SJSA1 (cell line): Measurements from ENCODE around the gene NUAK1. TPM values are rescaled to one million over a fixed set of nuclear protein-coding genes. Genes with fewer than 3 reads are reported as not detected.

ENCODE experiments used
- DNase-seq, 2 experiments: peaks; one replicate each; pipeline ENCODE4 v3.0.0-alpha.2; 2015 to 2020; ENCODE audit warnings: low spot score in 2 of 2, low read depth in 1 of 2
- H3K27ac ChIP-seq: fragments of 250-450 bp; sonication (Bioruptor Pico); 2 replicates; pipeline ENCODE4 v1.5.1; 2020; ENCODE audit warnings: mild to moderate bottlenecking, moderate library complexity
- H3K27me3 ChIP-seq: fragments of 250-450 bp; sonication (Bioruptor Pico); replicated peaks from 2 replicates; pipeline ENCODE4 v1.5.1; 2020; ENCODE audit warnings: mild to moderate bottlenecking, moderate library complexity
- H3K36me3 ChIP-seq: fragments of 250-450 bp; sonication (Bioruptor Pico); 2 replicates; pipeline ENCODE4 v1.5.1; 2020; ENCODE audit warnings: mild to moderate bottlenecking
- H3K4me1 ChIP-seq: fragments of 250-450 bp; sonication (Bioruptor Pico); replicated peaks from 2 replicates; pipeline ENCODE4 v1.6.1; 2021; ENCODE audit warnings: mild to moderate bottlenecking
- H3K4me3 ChIP-seq: fragments of 250-450 bp; sonication (Bioruptor Pico); 2 replicates; pipeline ENCODE4 v1.5.1; 2020; ENCODE audit warnings: mild to moderate bottlenecking
- H3K9me3 ChIP-seq: fragments of 250-450 bp; sonication (Bioruptor Pico); replicated peaks from 2 replicates; pipeline ENCODE4 v1.5.1; 2020; ENCODE audit warnings: mild to moderate bottlenecking
- total RNA-seq: library from RNA; depleted of rRNA; stranded (reverse); fragments of >200 nt; shearing (Covaris generic); gene quantifications from 2 replicates; pipeline ENCODE4 v1.2.3, GENCODE V29; 2014

NUAK1 gene
- total RNA-seq, 1 experiment from 2014 or later, result 60.6 TPM

- DNase-seq, result peak in 1 of 2 experiments; percentile 37
- Histone ChIP-seq H3K9me3 (no peaks in the 10 kb centered on the region), H3K4me3 (no peak overlapping the region), H3K4me1 (peaks cover 71% of the 10 kb centered on the region), H3K36me3 (peaks cover 18% of the 10 kb centered on the region; the same call in 1 of the 2 replicates), H3K27me3 (no peaks in the 10 kb centered on the region), H3K27ac (peak overlapping the region; percentile 54)
Observed at GRCh38 chr12:106132175-106133135, 6.3 kb downstream of the NUAK1 start.

GRCh38 chr12:106131676-106132075 lies 7.1 kb downstream of the NUAK1 start:
- H3K36me3 ChIP-seq, result peaks cover 18% of the 10 kb centered on the region; the same call in 1 of the 2 replicates
- H3K9me3 ChIP-seq, result no peaks in the 10 kb centered on the region
- peaks cover 71% of the 10 kb centered on the region for H3K4me1 ChIP-seq
- peak overlapping the region; percentile 54 for H3K27ac ChIP-seq
- peak in 1 of 2 experiments; percentile 37 for DNase-seq
- no peaks in the 10 kb centered on the region for H3K27me3 ChIP-seq
- H3K4me3 ChIP-seq, result no peak overlapping the region

- Histone ChIP-seq H3K27ac (no peak overlapping the region), H3K9me3 (no peaks in the 10 kb centered on the region), H3K36me3 (peaks cover 18% of the 10 kb centered on the region; the same call in 1 of the 2 replicates), H3K4me1 (peaks cover 71% of the 10 kb centered on the region), H3K4me3 (no peak overlapping the region), H3K27me3 (no peaks in the 10 kb centered on the region)
- no peak for DNase-seq
Observed at GRCh38 chr12:106130474-106131113, 8.2 kb downstream of the NUAK1 start.

GRCh38 chr12:106128585-106129328 lies 10.0 kb downstream of the NUAK1 start:
- DNase-seq, result no peak
- Histone ChIP-seq H3K27ac (no peak overlapping the region), H3K4me3 (no peak overlapping the region), H3K4me1 (peaks cover 69% of the 10 kb centered on the region), H3K27me3 (no peaks in the 10 kb centered on the region), H3K9me3 (no peaks in the 10 kb centered on the region), H3K36me3 (peaks cover 7% of the 10 kb centered on the region; the same call in 1 of the 2 replicates)

- Histone ChIP-seq H3K36me3 (peaks cover 4% of the 10 kb centered on the region; the same call in 1 of the 2 replicates), H3K9me3 (no peaks in the 10 kb centered on the region), H3K27me3 (no peaks in the 10 kb centered on the region), H3K4me3 (no peak overlapping the region), H3K4me1 (peaks cover 69% of the 10 kb centered on the region), H3K27ac (peak overlapping the region; percentile 86; the same call in 1 of the 2 replicates)
- no peak for DNase-seq
Observed at GRCh38 chr12:106127338-106128126, 11.2 kb downstream of the NUAK1 start.

- Histone ChIP-seq H3K9me3 (no peaks in the 10 kb centered on the region), H3K27me3 (no peaks in the 10 kb centered on the region), H3K27ac (peak overlapping the region; percentile 86), H3K4me1 (peaks cover 69% of the 10 kb centered on the region), H3K4me3 (no peak overlapping the region), H3K36me3 (peaks cover 3% of the 10 kb centered on the region; the same call in 1 of the 2 replicates)
- DNase-seq, result peak; percentile 87 to 97
Observed at GRCh38 chr12:106126441-106127337, 12.1 kb downstream of the NUAK1 start.

- Histone ChIP-seq H3K36me3 (peaks cover 3% of the 10 kb centered on the region; the same call in 1 of the 2 replicates), H3K27ac (peak overlapping the region; percentile 86)
Observed at GRCh38 chr12:106125351-106126095, 13.2 kb downstream of the NUAK1 start.

GRCh38 chr12:106123551-106124081 lies 15.1 kb downstream of the NUAK1 start:
- H3K4me3 ChIP-seq, result no peak overlapping the region
- DNase-seq, result peak; percentile 62 to 79
- H3K27me3 ChIP-seq, result no peaks in the 10 kb centered on the region
- H3K9me3 ChIP-seq, result no peaks in the 10 kb centered on the region
- peaks cover 65% of the 10 kb centered on the region for H3K4me1 ChIP-seq
- H3K36me3 ChIP-seq, result peaks cover 8% of the 10 kb centered on the region; the same call in 1 of the 2 replicates
- peak overlapping the region; percentile 65 for H3K27ac ChIP-seq

More at GRCh38 chr12:106125351-106126095, 13.2 kb downstream of the NUAK1 start:
- Histone ChIP-seq H3K9me3 (no peaks in the 10 kb centered on the region), H3K4me1 (peaks cover 65% of the 10 kb centered on the region), H3K4me3 (no peak overlapping the region), H3K27me3 (no peaks in the 10 kb centered on the region)
- no peak for DNase-seq

- H3K36me3 ChIP-seq, result peaks cover 8% of the 10 kb centered on the region; the same call in 1 of the 2 replicates
- H3K9me3 ChIP-seq, result no peaks in the 10 kb centered on the region
- peaks cover 65% of the 10 kb centered on the region for H3K4me1 ChIP-seq
- peak overlapping the region; percentile 65 for H3K27ac ChIP-seq
- DNase-seq, result no peak
- H3K4me3 ChIP-seq, result no peak overlapping the region
- no peaks in the 10 kb centered on the region for H3K27me3 ChIP-seq
Observed at GRCh38 chr12:106123110-106123509, 15.6 kb downstream of the NUAK1 start.

- H3K4me1 ChIP-seq, result peaks cover 59% of the 10 kb centered on the region
- no peak overlapping the region for H3K27ac ChIP-seq
- DNase-seq, result no peak
- H3K4me3 ChIP-seq, result no peak overlapping the region
- no peaks in the 10 kb centered on the region for H3K9me3 ChIP-seq
- H3K27me3 ChIP-seq, result no peaks in the 10 kb centered on the region
- peaks cover 8% of the 10 kb centered on the region; the same call in 1 of the 2 replicates for H3K36me3 ChIP-seq
Observed at GRCh38 chr12:106122004-106122403, 16.8 kb downstream of the NUAK1 start.

- Histone ChIP-seq H3K4me1 (peaks cover 45% of the 10 kb centered on the region), H3K27ac (no peak overlapping the region), H3K9me3 (no peaks in the 10 kb centered on the region), H3K36me3 (peaks cover 8% of the 10 kb centered on the region; the same call in 1 of the 2 replicates), H3K27me3 (no peaks in the 10 kb centered on the region), H3K4me3 (no peak overlapping the region)
- DNase-seq, result no peak
Observed at GRCh38 chr12:106120519-106121105, 18.1 kb downstream of the NUAK1 start.
